ENCODE data around the gene SLC6A18. TPM values are rescaled to one million over a fixed set of nuclear protein-coding genes. Genes with fewer than 3 reads are reported as not detected.

The SLC6A18 gene
- polyA plus RNA-seq, 1 of the 3 experiments (the other 2 are of a cell fraction), result not detected

GRCh38 chr5:1226231-1226630 is 1.1 kb downstream of the SLC6A18 start:
- no peak overlapping the region for H3K4me2 ChIP-seq

More at GRCh38 chr5:1226231-1226630, 1.1 kb downstream of the SLC6A18 start:
- Histone ChIP-seq H3K4me1 (ENCODE audit: control insufficient read depth in 1 of 2, insufficient read depth in 2 of 2, low read depth in 1 of 2, low read length in 1 of 2) (no peaks in the 10 kb centered on the region), H3K79me2 (ENCODE audit: insufficient read depth) (no peaks in the 10 kb centered on the region), H3K36me3 (replicated peaks in 1 of 2; ENCODE audit: control insufficient read depth in 1 of 2, insufficient read depth in 2 of 2, low read length in 1 of 2) (no peaks in the 10 kb centered on the region), H2AFZ (ENCODE audit: low read depth) (no peak overlapping the region), H3K9me3 (no peaks in the 10 kb centered on the region), H3K27me3 (ENCODE audit: insufficient read depth) (peaks cover 19% of the 10 kb centered on the region; the same call in 1 of the 2 replicates), H3K27ac (ENCODE audit: low read depth in 2 of 2, low read length in 1 of 2) (no peak overlapping the region), H3K9ac (no peak overlapping the region), H3F3A (replicated peaks; ENCODE audit: insufficient read depth) (peaks cover 6% of the 10 kb centered on the region), H3K9me2 (no peaks in the 10 kb centered on the region), H4K20me1 (ENCODE audit: insufficient read depth) (no peaks in the 10 kb centered on the region), H3K4me3 (ENCODE audit: low read depth in 2 of 2, low read length in 1 of 2) (no peak overlapping the region)
- DNase-seq, result no peak
- ChIA-PET POLR2A (no interaction called here), CTCF (no interaction called here)
- TF ChIP-seq, protein P1, sequence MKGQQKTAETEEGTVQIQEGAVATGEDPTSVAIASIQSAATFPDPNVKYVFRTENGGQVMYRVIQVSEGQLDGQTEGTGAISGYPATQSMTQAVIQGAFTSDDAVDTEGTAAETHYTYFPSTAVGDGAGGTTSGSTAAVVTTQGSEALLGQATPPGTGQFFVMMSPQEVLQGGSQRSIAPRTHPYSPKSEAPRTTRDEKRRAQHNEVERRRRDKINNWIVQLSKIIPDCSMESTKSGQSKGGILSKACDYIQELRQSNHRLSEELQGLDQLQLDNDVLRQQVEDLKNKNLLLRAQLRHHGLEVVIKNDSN (IDR thresholded peaks at IDR 0.05; ENCODE audit: borderline replicate concordance, low read depth), result no peak
- TF ChIP-seq TEAD4 (IDR thresholded peaks at IDR 0.05; ENCODE audit: borderline replicate concordance, insufficient read depth) (no peak), IRF3 (IDR thresholded peaks at IDR 0.05; ENCODE audit: low read depth, low read length) (no peak), EP300 (IDR thresholded peaks at IDR 0.05; ENCODE audit: borderline replicate concordance in 1 of 2, low read depth in 1 of 2, low read length in 1 of 2) (no peak), TAF1 (IDR thresholded peaks at IDR 0.05; ENCODE audit: borderline replicate concordance, low read depth, low read length) (no peak), NRF1 (IDR thresholded peaks at IDR 0.05; ENCODE audit: low read depth, low read length) (no peak), MXI1 (IDR thresholded peaks at IDR 0.05; ENCODE audit: low read depth, low read length) (no peak)
- TF ChIP-seq, protein P2, sequence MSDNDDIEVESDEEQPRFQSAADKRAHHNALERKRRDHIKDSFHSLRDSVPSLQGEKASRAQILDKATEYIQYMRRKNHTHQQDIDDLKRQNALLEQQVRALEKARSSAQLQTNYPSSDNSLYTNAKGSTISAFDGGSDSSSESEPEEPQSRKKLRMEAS (IDR thresholded peaks at IDR 0.05; ENCODE audit: low read depth), result no peak
- TF ChIP-seq, protein P3, sequence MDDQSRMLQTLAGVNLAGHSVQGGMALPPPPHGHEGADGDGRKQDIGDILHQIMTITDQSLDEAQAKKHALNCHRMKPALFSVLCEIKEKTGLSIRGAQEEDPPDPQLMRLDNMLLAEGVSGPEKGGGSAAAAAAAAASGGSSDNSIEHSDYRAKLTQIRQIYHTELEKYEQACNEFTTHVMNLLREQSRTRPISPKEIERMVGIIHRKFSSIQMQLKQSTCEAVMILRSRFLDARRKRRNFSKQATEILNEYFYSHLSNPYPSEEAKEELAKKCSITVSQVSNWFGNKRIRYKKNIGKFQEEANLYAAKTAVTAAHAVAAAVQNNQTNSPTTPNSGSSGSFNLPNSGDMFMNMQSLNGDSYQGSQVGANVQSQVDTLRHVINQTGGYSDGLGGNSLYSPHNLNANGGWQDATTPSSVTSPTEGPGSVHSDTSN (IDR thresholded peaks at IDR 0.05), result no peak
- TF ChIP-seq, protein P4, sequence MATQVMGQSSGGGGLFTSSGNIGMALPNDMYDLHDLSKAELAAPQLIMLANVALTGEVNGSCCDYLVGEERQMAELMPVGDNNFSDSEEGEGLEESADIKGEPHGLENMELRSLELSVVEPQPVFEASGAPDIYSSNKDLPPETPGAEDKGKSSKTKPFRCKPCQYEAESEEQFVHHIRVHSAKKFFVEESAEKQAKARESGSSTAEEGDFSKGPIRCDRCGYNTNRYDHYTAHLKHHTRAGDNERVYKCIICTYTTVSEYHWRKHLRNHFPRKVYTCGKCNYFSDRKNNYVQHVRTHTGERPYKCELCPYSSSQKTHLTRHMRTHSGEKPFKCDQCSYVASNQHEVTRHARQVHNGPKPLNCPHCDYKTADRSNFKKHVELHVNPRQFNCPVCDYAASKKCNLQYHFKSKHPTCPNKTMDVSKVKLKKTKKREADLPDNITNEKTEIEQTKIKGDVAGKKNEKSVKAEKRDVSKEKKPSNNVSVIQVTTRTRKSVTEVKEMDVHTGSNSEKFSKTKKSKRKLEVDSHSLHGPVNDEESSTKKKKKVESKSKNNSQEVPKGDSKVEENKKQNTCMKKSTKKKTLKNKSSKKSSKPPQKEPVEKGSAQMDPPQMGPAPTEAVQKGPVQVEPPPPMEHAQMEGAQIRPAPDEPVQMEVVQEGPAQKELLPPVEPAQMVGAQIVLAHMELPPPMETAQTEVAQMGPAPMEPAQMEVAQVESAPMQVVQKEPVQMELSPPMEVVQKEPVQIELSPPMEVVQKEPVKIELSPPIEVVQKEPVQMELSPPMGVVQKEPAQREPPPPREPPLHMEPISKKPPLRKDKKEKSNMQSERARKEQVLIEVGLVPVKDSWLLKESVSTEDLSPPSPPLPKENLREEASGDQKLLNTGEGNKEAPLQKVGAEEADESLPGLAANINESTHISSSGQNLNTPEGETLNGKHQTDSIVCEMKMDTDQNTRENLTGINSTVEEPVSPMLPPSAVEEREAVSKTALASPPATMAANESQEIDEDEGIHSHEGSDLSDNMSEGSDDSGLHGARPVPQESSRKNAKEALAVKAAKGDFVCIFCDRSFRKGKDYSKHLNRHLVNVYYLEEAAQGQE (IDR thresholded peaks at IDR 0.05; ENCODE audit: low read depth, low read length), result no peak
- WGBS (ENCODE audit: low lambda C conversion rate), result 21% methylated on average over 7 of the region's 12 CpGs

All from SK-N-SH (cell line).